ENCODE measurements around the gene TGM3.
"Not testable (repeated sequence)": the region's sequence is repeated elsewhere in the genome, so short reads cannot be mapped to it uniquely, and the experiment has no call there.

TGM3 gene

DNA sequence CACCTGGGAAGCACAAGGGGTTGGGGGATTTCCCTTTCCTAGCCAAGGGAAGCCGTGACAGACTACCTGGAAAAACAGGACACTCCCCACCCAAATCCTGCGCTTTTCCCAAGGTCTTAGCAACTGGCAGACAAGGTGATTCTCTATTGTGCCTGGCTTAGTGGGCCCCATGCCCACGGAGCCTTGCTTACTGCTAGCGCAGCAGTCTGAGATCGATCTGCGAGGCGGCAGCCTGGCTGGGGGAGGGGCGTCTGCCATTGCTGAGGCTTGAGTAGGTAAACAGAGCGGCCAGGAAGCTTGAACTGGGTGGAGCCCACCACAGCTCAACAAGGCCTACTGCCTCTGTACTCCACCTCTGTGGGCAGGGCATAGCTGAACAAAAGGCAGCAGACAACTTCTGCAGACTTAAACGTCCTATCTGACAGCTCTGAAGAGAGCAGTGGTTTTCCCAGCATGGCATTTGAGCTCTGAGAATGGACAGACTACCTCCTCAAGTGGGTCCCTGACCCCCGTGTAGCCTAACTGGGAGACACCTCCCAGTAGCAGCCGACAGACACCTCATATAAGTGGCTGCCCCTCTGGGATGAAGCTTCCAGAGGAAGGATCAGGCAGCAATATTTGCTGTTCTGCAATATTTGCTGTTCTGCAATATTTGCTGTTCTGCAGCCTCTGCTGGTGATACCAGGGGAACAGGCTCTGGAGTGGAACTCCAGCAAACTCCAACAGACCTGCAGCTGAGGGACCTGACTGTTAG lies 31.0 kb upstream of the TGM3 start:
- not testable (repeated sequence) for H3K4me1 Mint-ChIP-seq (ENCODE audit: low read depth in 2 of 2); ATAC-seq (replicated peaks); H3K36me3 Mint-ChIP-seq (ENCODE audit: insufficient read depth); H3K9me3 Mint-ChIP-seq
- DNase-seq: peak in 2 of 3 experiments; percentile 5 to 7
- Mint-ChIP-seq H3K27me3 (peaks cover 37 to 52% of the 10 kb centered on the region in 2 donors), H3K27ac (peak overlapping the region in 1 of 2 donors; percentile 39), H3K4me3 (peak overlapping the region in 1 of 2 donors; percentile 30)

DNA sequence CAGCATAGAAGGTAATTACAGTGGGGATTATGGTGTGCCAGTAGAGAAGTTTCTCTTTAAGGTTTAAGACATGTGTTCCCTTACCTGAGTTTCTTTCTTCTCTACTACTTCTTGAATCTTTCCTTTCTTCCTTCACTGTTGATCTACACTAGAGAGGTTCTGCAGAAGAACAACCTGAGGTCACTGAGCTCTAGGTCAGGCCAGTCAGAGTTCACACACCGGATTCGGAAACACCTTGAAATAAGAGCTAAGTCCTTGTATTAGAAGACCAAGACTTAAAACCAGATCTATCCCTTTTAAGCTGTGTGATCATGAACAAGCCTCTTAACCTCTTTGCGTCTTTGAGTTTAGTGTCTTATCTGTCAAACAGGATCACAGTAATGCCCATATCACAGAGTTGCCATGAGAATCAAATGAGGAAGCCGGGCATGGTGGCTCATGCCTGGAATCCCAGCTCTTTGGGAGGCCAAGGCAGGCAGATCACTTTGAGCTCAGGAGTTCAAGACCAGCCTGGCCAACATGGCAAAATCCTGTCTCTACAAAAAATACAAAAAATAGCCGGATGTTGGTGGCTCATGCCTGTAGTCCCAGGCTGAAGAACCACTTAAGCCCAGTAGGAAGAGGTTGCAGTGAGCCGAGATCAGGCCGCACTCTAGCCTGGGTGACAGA lies 22.0 kb upstream of the TGM3 start:
- H3K9me3 Mint-ChIP-seq: no peaks in the 10 kb centered on the region
- no peak for DNase-seq
- no peak overlapping the region for H3K27ac Mint-ChIP-seq

DNA sequence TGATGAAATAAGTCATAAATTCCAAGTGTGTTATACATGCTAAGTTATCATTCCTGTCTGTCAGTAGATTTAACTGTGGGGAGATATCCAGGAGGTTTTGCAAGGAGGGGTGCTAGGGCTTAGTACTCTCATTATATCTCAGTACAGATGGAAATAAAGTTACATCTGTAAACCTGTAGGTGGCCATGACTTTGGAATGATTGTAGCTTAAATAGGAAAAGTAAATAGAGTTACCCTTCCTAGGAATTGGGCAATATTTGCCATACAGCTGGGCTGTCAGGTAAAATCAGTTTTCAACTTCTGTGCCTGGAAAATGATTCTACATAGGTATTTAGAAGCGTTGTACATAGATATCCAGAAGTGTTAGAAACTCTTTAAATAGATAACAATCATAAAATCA lies 19.8 kb upstream of the TGM3 start:
- DNase-seq: no peak
- H3K4me3 Mint-ChIP-seq: no peak overlapping the region
- H3K4me1 Mint-ChIP-seq (ENCODE audit: low read depth in 2 of 2): peaks cover 0 to 5% of the 10 kb centered on the region in 2 donors
- peaks cover 30 to 43% of the 10 kb centered on the region in 2 donors for H3K27me3 Mint-ChIP-seq
- no peaks in the 10 kb centered on the region for H3K9me3 Mint-ChIP-seq
- H3K36me3 Mint-ChIP-seq (ENCODE audit: insufficient read depth): no peaks in the 10 kb centered on the region
- ATAC-seq (replicated peaks): no peak
- no peak overlapping the region for H3K27ac Mint-ChIP-seq

More for the DNA sequence above, 22.0 kb upstream of the TGM3 start:
- no peak for ATAC-seq (replicated peaks)
- Mint-ChIP-seq H3K4me3 (no peak overlapping the region), H3K27me3 (peaks cover 19 to 41% of the 10 kb centered on the region in 2 donors), H3K36me3 (ENCODE audit: insufficient read depth) (no peaks in the 10 kb centered on the region), H3K4me1 (ENCODE audit: low read depth in 2 of 2) (no peaks in the 10 kb centered on the region)

DNA sequence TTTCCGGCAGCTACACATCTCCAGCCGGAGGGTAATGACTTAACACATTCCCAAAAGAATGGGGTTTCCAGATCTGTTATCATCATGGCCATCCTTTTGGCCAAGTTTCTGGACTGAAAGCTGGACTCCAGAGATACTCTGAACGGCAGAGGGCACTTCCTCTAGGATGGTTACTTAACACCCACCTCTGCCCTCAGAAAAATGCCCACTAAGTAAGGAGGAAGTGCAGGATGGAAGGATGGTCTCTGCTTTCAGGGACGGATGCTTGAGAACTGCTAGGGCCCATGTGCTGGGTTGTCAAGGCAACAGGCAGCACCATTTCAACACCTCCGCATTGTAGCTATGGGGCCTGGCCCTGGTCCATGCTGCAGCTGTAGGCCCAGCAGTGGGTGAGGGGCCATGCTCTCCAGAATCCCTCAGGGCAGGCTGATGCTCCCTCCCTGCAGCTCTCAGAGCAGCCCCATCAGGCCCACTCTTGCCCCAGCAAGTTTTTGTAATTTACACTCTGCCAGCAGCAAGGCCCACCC lies 16.5 kb upstream of the TGM3 start:
- Mint-ChIP-seq H3K36me3 (ENCODE audit: insufficient read depth) (no peaks in the 10 kb centered on the region), H3K27me3 (peaks cover 34 to 47% of the 10 kb centered on the region in 2 donors), H3K4me1 (ENCODE audit: low read depth in 2 of 2) (peaks cover 0 to 5% of the 10 kb centered on the region in 2 donors), H3K4me3 (no peak overlapping the region), H3K27ac (no peak overlapping the region), H3K9me3 (no peaks in the 10 kb centered on the region)
- DNase-seq (no peak), ATAC-seq (replicated peaks) (no peak)

DNA sequence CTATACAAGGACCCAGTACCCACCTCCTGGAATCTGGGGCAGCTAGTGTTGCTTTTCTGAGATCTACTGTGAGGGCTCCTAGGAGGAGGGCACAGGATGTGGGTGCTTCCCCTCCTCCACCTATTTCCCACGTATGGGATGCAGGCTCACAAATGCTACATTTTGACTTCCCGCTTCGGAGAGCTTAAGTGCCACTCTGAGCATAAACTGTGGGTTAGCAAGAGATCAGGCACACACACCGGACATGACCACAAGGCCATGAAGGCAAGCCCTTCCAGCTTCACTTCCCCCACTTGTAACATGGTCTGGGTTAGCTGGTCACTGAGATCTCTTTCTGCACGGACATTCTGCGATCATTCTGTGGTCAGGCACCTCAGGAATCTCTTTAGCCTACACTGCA lies 15.7 kb upstream of the TGM3 start:
- Mint-ChIP-seq H3K27ac (no peak overlapping the region), H3K4me3 (no peak overlapping the region), H3K4me1 (ENCODE audit: low read depth in 2 of 2) (peaks cover 0 to 5% of the 10 kb centered on the region in 2 donors), H3K27me3 (peaks cover 34 to 47% of the 10 kb centered on the region in 2 donors), H3K9me3 (no peaks in the 10 kb centered on the region), H3K36me3 (ENCODE audit: insufficient read depth) (no peaks in the 10 kb centered on the region)
- ATAC-seq (replicated peaks) (no peak), DNase-seq (no peak)

DNA sequence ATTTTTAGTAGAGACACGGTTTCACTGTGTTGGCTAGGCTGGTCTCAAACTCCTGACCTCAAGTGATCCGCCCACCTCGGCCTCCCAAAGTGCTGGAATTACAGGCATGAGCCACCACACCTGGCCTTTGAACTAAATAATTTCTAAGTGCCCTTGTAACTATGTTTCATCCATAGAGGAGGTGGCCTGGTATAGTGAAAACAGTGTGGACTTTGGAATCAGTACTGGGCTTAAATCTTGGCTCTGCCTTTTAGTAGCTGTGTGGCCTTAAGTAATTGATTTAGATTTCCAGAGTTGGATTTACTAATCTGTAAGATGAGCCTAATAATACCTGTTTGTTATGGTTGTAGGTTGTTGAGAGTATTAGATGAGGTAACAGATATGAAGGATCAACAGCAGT lies 14.2 kb upstream of the TGM3 start:
- no peaks in the 10 kb centered on the region for H3K36me3 Mint-ChIP-seq (ENCODE audit: insufficient read depth)
- H3K27me3 Mint-ChIP-seq: peaks cover 29 to 45% of the 10 kb centered on the region in 2 donors
- DNase-seq: no peak
- ATAC-seq (replicated peaks): no peak
- H3K9me3 Mint-ChIP-seq: no peaks in the 10 kb centered on the region
- peaks cover 0 to 5% of the 10 kb centered on the region in 2 donors for H3K4me1 Mint-ChIP-seq (ENCODE audit: low read depth in 2 of 2)
- no peak overlapping the region for H3K4me3 Mint-ChIP-seq
- no peak overlapping the region for H3K27ac Mint-ChIP-seq

DNA sequence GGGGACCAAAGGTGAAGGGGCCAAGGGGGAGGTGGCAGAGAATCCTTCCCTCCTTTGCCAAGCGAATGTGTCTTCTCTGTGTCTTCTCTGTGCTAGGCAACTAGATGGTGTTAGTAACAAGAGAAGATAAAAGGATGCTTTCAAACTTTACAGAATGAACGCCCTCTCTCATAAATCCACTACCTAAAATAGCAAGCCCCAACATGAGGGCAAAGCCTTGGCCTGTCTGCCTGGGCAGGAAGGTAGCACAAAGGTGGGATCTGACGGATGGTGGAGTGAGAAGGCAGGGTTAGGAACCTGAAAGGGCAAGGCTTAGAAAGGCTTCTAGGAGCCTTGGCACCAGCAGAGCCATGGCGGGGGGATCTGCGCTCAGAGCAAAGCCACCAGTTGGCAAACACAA lies 13.6 kb upstream of the TGM3 start:
- Mint-ChIP-seq H3K4me1 (ENCODE audit: low read depth in 2 of 2) (peaks cover 0 to 5% of the 10 kb centered on the region in 2 donors), H3K4me3 (no peak overlapping the region), H3K36me3 (ENCODE audit: insufficient read depth) (no peaks in the 10 kb centered on the region), H3K27ac (no peak overlapping the region), H3K9me3 (no peaks in the 10 kb centered on the region), H3K27me3 (peaks cover 24 to 38% of the 10 kb centered on the region in 2 donors)
- ATAC-seq (replicated peaks) (no peak), DNase-seq (no peak)

DNA sequence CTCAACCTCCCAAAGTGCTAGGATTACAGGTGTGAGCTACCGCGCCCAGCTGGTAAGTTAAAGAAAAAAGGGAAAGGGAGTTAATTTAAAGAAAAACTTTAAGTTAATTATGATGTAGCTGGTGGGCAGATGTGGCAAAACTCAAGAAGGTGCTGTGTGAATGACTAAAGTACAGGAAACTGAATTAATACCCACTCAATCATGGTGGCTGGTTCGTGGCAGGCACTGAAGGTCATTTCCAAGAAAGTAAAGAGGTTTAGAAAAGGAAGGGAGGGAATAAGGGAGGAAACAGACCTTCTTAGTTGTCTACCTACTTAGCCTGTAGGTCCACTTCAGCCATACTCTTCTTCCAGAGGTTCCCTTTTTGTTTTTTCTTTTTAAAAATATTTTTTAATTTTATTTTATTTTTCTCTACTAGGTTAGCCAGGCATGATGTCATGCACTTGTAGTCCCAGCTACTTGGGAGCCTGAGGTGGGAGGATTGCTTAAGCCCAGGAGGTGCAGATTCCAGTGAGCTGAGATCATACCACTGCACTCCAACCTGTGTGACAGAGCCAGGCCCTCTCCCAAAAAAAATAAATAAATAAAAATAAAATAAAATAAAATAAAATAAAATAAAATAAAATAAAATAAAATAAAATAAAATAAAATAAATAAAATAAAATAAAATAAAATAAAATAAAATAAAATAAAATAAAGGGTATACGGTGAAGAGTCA lies 11.9 kb upstream of the TGM3 start:
- DNase-seq: no peak
- Mint-ChIP-seq H3K9me3 (no peaks in the 10 kb centered on the region), H3K27me3 (peaks cover 14 to 37% of the 10 kb centered on the region in 2 donors), H3K4me1 (ENCODE audit: low read depth in 2 of 2) (peaks cover 0 to 5% of the 10 kb centered on the region in 2 donors), H3K4me3 (no peak overlapping the region), H3K36me3 (ENCODE audit: insufficient read depth) (peaks cover 2% of the 10 kb centered on the region), H3K27ac (peak overlapping the region in 1 of 2 donors; percentile 65)
- ATAC-seq (replicated peaks): no peak

DNA sequence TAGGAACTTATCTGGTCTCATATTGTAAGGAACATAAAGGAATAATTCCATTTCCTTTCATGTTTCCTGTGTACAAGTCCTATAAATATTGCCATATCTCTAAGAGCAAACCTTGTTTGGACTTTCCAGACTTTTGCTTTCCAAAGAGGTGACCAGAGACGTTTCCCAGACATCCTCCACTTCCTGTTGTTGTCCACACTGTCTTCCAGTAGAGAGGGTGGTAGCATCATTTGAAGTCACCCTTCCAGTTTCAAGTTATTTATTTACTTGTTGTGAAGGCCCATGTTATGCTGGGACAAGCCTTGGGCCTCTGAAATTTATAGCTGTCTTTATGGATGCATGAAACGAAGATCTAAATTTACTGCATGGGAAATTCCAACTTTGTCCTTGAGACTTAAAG lies 10.6 kb upstream of the TGM3 start:
- peaks cover 0 to under 1% of the 10 kb centered on the region in 2 donors for H3K4me1 Mint-ChIP-seq (ENCODE audit: low read depth in 2 of 2)
- ATAC-seq (replicated peaks): no peak
- H3K27ac Mint-ChIP-seq: no peak overlapping the region
- H3K9me3 Mint-ChIP-seq: no peaks in the 10 kb centered on the region
- no peak for DNase-seq
- H3K36me3 Mint-ChIP-seq (ENCODE audit: insufficient read depth): peaks cover 2% of the 10 kb centered on the region
- peaks cover 19 to 41% of the 10 kb centered on the region in 2 donors for H3K27me3 Mint-ChIP-seq
- H3K4me3 Mint-ChIP-seq: no peak overlapping the region

DNA sequence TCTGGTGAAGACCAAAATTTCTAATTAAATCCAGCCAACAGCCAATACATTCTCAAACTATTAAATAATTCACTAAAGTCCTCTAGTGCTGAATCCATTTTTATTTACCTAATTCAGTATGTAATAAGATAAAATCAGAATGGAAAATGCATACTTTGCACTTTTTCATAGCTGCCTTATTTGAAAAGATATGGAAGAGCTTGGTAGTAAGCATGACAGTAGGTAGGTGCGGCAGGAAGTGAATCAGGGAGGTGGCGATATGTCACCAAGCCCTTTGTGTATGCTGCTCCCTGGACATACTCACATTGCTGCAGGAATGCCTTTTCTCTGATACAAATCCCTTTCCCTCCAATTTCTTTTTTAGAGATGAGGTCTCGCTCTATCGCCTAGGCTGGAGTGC lies 10.2 kb upstream of the TGM3 start:
- Mint-ChIP-seq H3K27ac (no peak overlapping the region), H3K27me3 (peaks cover 19 to 45% of the 10 kb centered on the region in 2 donors), H3K4me1 (ENCODE audit: low read depth in 2 of 2) (no peaks in the 10 kb centered on the region), H3K4me3 (no peak overlapping the region), H3K9me3 (no peaks in the 10 kb centered on the region), H3K36me3 (ENCODE audit: insufficient read depth) (peaks cover 2% of the 10 kb centered on the region)
- no peak for ATAC-seq (replicated peaks)
- DNase-seq: no peak

DNA sequence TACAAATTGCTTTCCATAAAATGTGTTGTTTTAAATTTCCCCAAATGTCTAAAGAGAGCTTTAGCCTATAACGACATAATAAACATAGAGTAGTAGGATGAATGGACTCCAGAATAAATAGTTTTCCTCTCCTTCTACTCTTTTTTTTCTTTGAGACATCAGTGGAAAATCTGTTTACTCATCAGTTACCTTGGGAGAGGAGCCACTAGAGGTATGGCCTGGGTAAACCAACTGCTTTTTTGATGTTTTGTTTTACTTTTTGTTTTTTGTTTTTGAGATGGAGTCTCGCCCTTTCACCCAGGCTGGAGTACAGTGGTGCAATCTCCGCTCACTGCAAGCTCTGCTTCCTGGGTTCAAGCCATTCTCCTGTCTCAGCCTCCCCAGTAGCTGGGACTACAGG lies 8.3 kb upstream of the TGM3 start:
- ATAC-seq (replicated peaks): no peak
- DNase-seq: no peak
- Mint-ChIP-seq H3K4me1 (ENCODE audit: low read depth in 2 of 2) (no peaks in the 10 kb centered on the region), H3K36me3 (ENCODE audit: insufficient read depth) (peaks cover 2% of the 10 kb centered on the region), H3K4me3 (no peak overlapping the region), H3K9me3 (no peaks in the 10 kb centered on the region), H3K27ac (no peak overlapping the region), H3K27me3 (peaks cover 25 to 40% of the 10 kb centered on the region in 2 donors)

DNA sequence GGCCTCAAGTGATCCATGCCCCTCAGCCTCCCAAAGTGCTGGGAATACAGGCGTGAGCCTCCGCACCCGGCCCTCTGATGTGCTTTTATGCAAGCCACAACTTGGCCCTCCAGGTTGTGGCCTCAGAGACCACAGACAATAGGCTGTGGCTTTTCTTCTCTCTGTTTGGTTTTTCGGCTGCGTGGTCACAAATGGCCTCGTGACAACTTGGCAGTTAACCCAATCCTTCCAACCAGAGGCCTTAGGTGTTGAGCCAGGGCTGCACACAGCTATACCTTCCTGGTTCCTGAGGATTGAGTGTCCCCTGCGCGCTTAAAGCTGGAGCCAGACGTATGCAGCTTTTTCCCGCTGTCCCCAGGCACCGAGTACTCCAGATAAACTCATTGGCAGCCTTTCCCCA lies 6.3 kb upstream of the TGM3 start:
- H3K27ac Mint-ChIP-seq: no peak overlapping the region
- no peaks in the 10 kb centered on the region for H3K4me1 Mint-ChIP-seq (ENCODE audit: low read depth in 2 of 2)
- ATAC-seq (replicated peaks) (no peak), DNase-seq (no peak)
- H3K4me3 Mint-ChIP-seq: no peak overlapping the region
- peaks cover 32 to 46% of the 10 kb centered on the region in 2 donors for H3K27me3 Mint-ChIP-seq
- peaks cover 2% of the 10 kb centered on the region for H3K36me3 Mint-ChIP-seq (ENCODE audit: insufficient read depth)
- no peaks in the 10 kb centered on the region for H3K9me3 Mint-ChIP-seq

DNA sequence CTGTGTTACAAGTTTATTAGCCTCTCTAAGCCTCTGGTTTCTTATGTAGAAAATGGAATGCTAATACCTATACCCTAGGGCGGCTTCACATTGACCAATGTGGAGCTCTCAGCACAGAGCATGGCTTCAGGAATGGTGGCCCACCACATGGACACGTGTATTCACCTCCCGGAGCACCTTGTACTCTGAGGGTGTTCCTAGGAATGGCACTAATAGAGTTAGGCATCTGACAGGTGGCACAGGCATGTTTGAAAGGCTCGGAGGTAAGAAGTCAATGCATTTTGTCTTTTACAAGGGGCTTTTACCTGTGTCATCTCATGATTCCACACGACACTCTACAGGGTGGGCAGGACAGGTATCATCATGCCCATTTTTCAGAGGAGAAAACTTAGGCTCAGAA lies 5.3 kb upstream of the TGM3 start:
- no peak for DNase-seq
- Mint-ChIP-seq H3K4me1 (ENCODE audit: low read depth in 2 of 2) (no peaks in the 10 kb centered on the region), H3K27ac (no peak overlapping the region), H3K27me3 (peaks cover 40 to 55% of the 10 kb centered on the region in 2 donors), H3K36me3 (ENCODE audit: insufficient read depth) (peaks cover 2% of the 10 kb centered on the region), H3K4me3 (no peak overlapping the region), H3K9me3 (no peaks in the 10 kb centered on the region)
- ATAC-seq (replicated peaks): no peak
